WTC11 (cell line): ENCODE measurements around the gene NFYB. TPM values are rescaled to one million over a fixed set of nuclear protein-coding genes. Genes with fewer than 3 reads are reported as not detected.

Experiments used
- ATAC-seq: fragments of 200-7000 bp; cut with Tn5 transposase; 2 replicates; pipeline ENCODE4 v1.10.0; 2021; ENCODE audit warnings: mild to moderate bottlenecking, moderate library complexity
- CTCF ChIA-PET: fragments of 300-600 bp; sonication (Branson Sonifier 250); formaldehyde crosslinking; loops from one replicate; lab custom pipeline; 2021; ENCODE audit warnings: antibody characterized with exemption; lab: Charles Lee
- POLR2A ChIA-PET: fragments of 350-600 bp; sonication (Branson Sonifier 250); formaldehyde crosslinking; loops from one replicate; lab custom pipeline; 2021; ENCODE audit warnings: antibody characterized with exemption; lab: Charles Lee
- DNase-seq: peaks from one replicate; pipeline ENCODE4 v3.0.0; 2021; ENCODE audit warnings: low spot score
- H3K27ac Mint-ChIP-seq: 2 replicates; pipeline ENCODE4 v1.8.0; 2021; ENCODE audit warnings: mixed read lengths
- H3K27me3 Mint-ChIP-seq: 2 replicates; pipeline ENCODE4 v1.8.0; 2021; ENCODE audit warnings: low read depth, mild to moderate bottlenecking, moderate library complexity, mixed read lengths
- H3K36me3 Mint-ChIP-seq: 2 replicates; pipeline ENCODE4 v1.8.0; 2021; ENCODE audit warnings: mixed read lengths
- H3K4me1 Mint-ChIP-seq: 2 replicates; pipeline ENCODE4 v1.8.0; 2022; ENCODE audit warnings: mixed read lengths
- H3K4me3 Mint-ChIP-seq: 2 replicates; pipeline ENCODE4 v1.8.0; 2021; ENCODE audit warnings: mild to moderate bottlenecking, moderate library complexity, mixed read lengths
- H3K9me3 Mint-ChIP-seq: 2 replicates; pipeline ENCODE4 v1.8.0; 2021; ENCODE audit warnings: mixed read lengths
- ATF3 ChIP-seq: sonication (generic); formaldehyde crosslinking; conservative IDR thresholded peaks from 2 replicates; pipeline ENCODE4 v1.8.1; 2022; ENCODE audit warnings: mild to moderate bottlenecking, missing genetic modification reagents
- CBFB ChIP-seq: sonication (generic); formaldehyde crosslinking; IDR thresholded peaks from 2 replicates; pipeline ENCODE4 v1.8.1; 2022; ENCODE audit warnings: mild to moderate bottlenecking, low read depth, missing genetic modification reagents
- CDX4 ChIP-seq: fragments of 250-450 bp; sonication (Bioruptor Pico); IDR thresholded peaks from 2 replicates; pipeline ENCODE4 v1.9.0; 2021; ENCODE audit warnings: moderate library complexity, mild to moderate bottlenecking, inconsistent platforms, borderline replicate concordance
- CREB1 ChIP-seq: sonication (generic); formaldehyde crosslinking; IDR thresholded peaks from 2 replicates; pipeline ENCODE4 v1.8.0; 2023; ENCODE audit warnings: mild to moderate bottlenecking, missing genetic modification reagents
- FOXP1 ChIP-seq: sonication (generic); formaldehyde crosslinking; IDR thresholded peaks from 2 replicates; pipeline ENCODE4 v1.8.0; 2022; ENCODE audit warnings: missing genetic modification reagents, mild to moderate bottlenecking, moderate library complexity, borderline replicate concordance
- GABPB1 ChIP-seq: sonication (generic); formaldehyde crosslinking; IDR thresholded peaks from 2 replicates; pipeline ENCODE4 v1.8.1; 2023; ENCODE audit warnings: mild to moderate bottlenecking, missing genetic modification reagents
- GTF2I ChIP-seq: fragments of 250-450 bp; sonication (Bioruptor Pico); conservative IDR thresholded peaks from 2 replicates; pipeline ENCODE4 v1.4.0; 2021; ENCODE audit warnings: mild to moderate bottlenecking
- JUN ChIP-seq: sonication (generic); formaldehyde crosslinking; IDR thresholded peaks from 2 replicates; pipeline ENCODE4 v1.8.0; 2023; ENCODE audit warnings: mild to moderate bottlenecking, missing genetic modification reagents
- MXD4 ChIP-seq: fragments of 250-450 bp; sonication (Bioruptor Pico); IDR thresholded peaks from 2 replicates; pipeline ENCODE4 v1.8.0; 2021; ENCODE audit warnings: mild to moderate bottlenecking, moderate library complexity, borderline replicate concordance
- SMAD4 ChIP-seq: sonication (generic); formaldehyde crosslinking; IDR thresholded peaks from 2 replicates; pipeline ENCODE4 v1.8.0; 2022; ENCODE audit warnings: mild to moderate bottlenecking, missing genetic modification reagents
- SOX15 ChIP-seq: fragments of 250-450 bp; sonication (Bioruptor Pico); IDR thresholded peaks from 2 replicates; pipeline ENCODE4 v1.9.0; 2021; ENCODE audit warnings: mild to moderate bottlenecking
- ZNF317 ChIP-seq: sonication (generic); formaldehyde crosslinking; IDR thresholded peaks from 2 replicates; pipeline ENCODE4 v1.8.1; 2023; ENCODE audit warnings: low read depth, mild to moderate bottlenecking, moderate library complexity, missing genetic modification reagents, borderline replicate concordance
- ZSCAN18 ChIP-seq: fragments of 250-450 bp; sonication (Bioruptor Pico); IDR thresholded peaks from 2 replicates; pipeline ENCODE4 v2.1.2; 2022; ENCODE audit warnings: mild to moderate bottlenecking, moderate library complexity
- total RNA-seq: library from RNA; stranded (reverse); gene quantifications from 3 replicates; pipeline ENCODE4 v1.2.3, GENCODE V29; 2021
- TF ChIP-seq, protein P1 (sequence below): sonication (generic); formaldehyde crosslinking; IDR thresholded peaks from 2 replicates; pipeline ENCODE4 v1.8.1; 2022; ENCODE audit warnings: low read depth, mild to moderate bottlenecking, moderate library complexity, missing genetic modification reagents, borderline replicate concordance
- TF ChIP-seq, protein P2 (sequence below): sonication (generic); formaldehyde crosslinking; IDR thresholded peaks from 2 replicates; pipeline ENCODE4 v1.8.0; 2023; ENCODE audit warnings: mild to moderate bottlenecking, missing genetic modification reagents
- TF ChIP-seq, protein P3 (sequence below): sonication (generic); formaldehyde crosslinking; IDR thresholded peaks from 2 replicates; pipeline ENCODE4 v1.8.1; 2023; ENCODE audit warnings: mild to moderate bottlenecking, missing genetic modification reagents, borderline replicate concordance
- TF ChIP-seq, protein P4 (sequence below): fragments of 250-450 bp; sonication (Bioruptor Pico); IDR thresholded peaks from 2 replicates; pipeline ENCODE4 v1.9.0; 2021; ENCODE audit warnings: mild to moderate bottlenecking
- TF ChIP-seq, protein P5 (sequence below): sonication (generic); formaldehyde crosslinking; IDR thresholded peaks from 2 replicates; pipeline ENCODE4 v1.8.1; 2022; ENCODE audit warnings: mild to moderate bottlenecking, missing genetic modification reagents, moderate library complexity, borderline replicate concordance

The NFYB gene
- total RNA-seq, 1 experiment from 2014 or later, result 33.0 TPM

DNA sequence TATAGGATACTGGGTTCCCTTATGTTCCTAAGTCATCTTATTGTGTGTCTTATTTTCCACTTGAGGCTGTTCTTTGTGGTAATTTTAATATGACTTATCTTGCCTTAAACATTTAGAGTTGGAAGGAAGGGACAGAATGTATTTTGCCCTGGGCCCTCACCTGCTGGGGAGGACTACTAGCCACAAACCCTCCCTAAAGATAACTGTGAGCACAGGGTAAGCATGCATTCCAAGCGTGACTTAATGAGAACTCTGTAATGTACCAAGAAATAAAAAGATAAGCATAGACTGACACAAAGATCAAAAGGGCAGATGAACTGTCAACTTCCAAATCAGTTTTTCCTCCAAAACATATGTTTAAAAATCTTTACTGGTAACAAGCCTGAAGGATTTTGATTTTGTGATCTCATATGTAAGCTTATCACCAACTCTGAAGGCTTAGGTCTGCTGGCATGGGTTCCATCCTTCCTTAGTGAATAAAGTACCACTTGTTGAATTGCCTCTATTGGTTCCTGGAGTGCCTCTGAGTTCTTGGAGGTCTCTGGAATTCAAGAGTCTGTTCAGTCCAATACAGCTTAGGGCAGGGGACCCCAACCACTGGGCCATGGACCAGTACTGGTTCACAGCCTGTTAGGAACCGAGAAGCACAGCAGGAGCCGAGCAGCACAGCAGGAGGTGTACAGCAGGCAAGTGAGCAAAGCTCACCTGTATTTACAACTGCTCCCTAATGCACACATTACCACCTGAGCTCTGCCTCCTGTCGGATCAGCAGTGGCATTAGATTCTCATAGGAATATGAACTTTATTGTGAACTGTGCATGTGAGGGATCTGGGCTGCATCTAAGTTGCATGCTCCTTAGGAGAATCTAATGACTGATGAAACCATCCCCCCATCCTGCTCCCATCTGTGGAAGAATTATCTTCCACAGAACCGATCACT, 29.8 kb upstream of the NFYB start:
- no peaks in the 10 kb centered on the region for H3K36me3 Mint-ChIP-seq
- ChIA-PET POLR2A (no interaction called here), CTCF (interaction anchor here (0.6 to 1.6 kb wide), 2 partner anchors 14 to 124 kb away, joined by 3 read pairs; no protein-coding TSS in a partner anchor)
- 0 out of 2 replicates have a peak, but pooled peaks cover 4% of the 10 kb centered on the region for H3K9me3 Mint-ChIP-seq
- TF ChIP-seq GTF2I (no peak), CBFB (CRISPR knock-in tag) (no peak), JUN (CRISPR knock-in tag) (no peak), SMAD4 (CRISPR knock-in tag) (no peak), ZSCAN18 (CRISPR knock-in tag) (no peak), MXD4 (CRISPR knock-in tag) (no peak)
- TF ChIP-seq, protein P1, sequence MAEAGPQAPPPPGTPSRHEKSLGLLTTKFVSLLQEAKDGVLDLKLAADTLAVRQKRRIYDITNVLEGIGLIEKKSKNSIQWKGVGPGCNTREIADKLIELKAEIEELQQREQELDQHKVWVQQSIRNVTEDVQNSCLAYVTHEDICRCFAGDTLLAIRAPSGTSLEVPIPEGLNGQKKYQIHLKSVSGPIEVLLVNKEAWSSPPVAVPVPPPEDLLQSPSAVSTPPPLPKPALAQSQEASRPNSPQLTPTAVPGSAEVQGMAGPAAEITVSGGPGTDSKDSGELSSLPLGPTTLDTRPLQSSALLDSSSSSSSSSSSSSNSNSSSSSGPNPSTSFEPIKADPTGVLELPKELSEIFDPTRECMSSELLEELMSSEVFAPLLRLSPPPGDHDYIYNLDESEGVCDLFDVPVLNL (CRISPR knock-in tag), result no peak
- H3K27me3 Mint-ChIP-seq, result peaks cover 4% of the 10 kb centered on the region; the same call in 1 of the 2 replicates
- DNase-seq, result no peak
- H3K27ac Mint-ChIP-seq, result no peak overlapping the region
- no peak for ATAC-seq
- no peak overlapping the region for H3K4me3 Mint-ChIP-seq
- H3K4me1 Mint-ChIP-seq, result peaks cover 6% of the 10 kb centered on the region

- H3K4me3 Mint-ChIP-seq, result no peak overlapping the region
- peaks cover 4% of the 10 kb centered on the region; the same call in 1 of the 2 replicates for H3K27me3 Mint-ChIP-seq
- H3K9me3 Mint-ChIP-seq, result 0 out of 2 replicates have a peak, but pooled peaks cover 4% of the 10 kb centered on the region
- ATAC-seq (no peak), DNase-seq (no peak)
- peaks cover 3% of the 10 kb centered on the region for H3K4me1 Mint-ChIP-seq
- TF ChIP-seq, protein P2, sequence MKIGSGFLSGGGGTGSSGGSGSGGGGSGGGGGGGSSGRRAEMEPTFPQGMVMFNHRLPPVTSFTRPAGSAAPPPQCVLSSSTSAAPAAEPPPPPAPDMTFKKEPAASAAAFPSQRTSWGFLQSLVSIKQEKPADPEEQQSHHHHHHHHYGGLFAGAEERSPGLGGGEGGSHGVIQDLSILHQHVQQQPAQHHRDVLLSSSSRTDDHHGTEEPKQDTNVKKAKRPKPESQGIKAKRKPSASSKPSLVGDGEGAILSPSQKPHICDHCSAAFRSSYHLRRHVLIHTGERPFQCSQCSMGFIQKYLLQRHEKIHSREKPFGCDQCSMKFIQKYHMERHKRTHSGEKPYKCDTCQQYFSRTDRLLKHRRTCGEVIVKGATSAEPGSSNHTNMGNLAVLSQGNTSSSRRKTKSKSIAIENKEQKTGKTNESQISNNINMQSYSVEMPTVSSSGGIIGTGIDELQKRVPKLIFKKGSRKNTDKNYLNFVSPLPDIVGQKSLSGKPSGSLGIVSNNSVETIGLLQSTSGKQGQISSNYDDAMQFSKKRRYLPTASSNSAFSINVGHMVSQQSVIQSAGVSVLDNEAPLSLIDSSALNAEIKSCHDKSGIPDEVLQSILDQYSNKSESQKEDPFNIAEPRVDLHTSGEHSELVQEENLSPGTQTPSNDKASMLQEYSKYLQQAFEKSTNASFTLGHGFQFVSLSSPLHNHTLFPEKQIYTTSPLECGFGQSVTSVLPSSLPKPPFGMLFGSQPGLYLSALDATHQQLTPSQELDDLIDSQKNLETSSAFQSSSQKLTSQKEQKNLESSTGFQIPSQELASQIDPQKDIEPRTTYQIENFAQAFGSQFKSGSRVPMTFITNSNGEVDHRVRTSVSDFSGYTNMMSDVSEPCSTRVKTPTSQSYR (CRISPR knock-in tag), result no peak
- TF ChIP-seq ZNF317 (CRISPR knock-in tag), result no peak
- TF ChIP-seq, protein P3, sequence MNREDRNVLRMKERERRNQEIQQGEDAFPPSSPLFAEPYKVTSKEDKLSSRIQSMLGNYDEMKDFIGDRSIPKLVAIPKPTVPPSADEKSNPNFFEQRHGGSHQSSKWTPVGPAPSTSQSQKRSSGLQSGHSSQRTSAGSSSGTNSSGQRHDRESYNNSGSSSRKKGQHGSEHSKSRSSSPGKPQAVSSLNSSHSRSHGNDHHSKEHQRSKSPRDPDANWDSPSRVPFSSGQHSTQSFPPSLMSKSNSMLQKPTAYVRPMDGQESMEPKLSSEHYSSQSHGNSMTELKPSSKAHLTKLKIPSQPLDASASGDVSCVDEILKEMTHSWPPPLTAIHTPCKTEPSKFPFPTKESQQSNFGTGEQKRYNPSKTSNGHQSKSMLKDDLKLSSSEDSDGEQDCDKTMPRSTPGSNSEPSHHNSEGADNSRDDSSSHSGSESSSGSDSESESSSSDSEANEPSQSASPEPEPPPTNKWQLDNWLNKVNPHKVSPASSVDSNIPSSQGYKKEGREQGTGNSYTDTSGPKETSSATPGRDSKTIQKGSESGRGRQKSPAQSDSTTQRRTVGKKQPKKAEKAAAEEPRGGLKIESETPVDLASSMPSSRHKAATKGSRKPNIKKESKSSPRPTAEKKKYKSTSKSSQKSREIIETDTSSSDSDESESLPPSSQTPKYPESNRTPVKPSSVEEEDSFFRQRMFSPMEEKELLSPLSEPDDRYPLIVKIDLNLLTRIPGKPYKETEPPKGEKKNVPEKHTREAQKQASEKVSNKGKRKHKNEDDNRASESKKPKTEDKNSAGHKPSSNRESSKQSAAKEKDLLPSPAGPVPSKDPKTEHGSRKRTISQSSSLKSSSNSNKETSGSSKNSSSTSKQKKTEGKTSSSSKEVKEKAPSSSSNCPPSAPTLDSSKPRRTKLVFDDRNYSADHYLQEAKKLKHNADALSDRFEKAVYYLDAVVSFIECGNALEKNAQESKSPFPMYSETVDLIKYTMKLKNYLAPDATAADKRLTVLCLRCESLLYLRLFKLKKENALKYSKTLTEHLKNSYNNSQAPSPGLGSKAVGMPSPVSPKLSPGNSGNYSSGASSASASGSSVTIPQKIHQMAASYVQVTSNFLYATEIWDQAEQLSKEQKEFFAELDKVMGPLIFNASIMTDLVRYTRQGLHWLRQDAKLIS, result no peak
- TF ChIP-seq GABPB1 (CRISPR knock-in tag), result no peak
- TF ChIP-seq, protein P4, sequence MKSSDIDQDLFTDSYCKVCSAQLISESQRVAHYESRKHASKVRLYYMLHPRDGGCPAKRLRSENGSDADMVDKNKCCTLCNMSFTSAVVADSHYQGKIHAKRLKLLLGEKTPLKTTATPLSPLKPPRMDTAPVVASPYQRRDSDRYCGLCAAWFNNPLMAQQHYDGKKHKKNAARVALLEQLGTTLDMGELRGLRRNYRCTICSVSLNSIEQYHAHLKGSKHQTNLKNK (CRISPR knock-in tag), result no peak
- TF ChIP-seq CREB1 (CRISPR knock-in tag), result no peak
- no peak for TF ChIP-seq SOX15 (CRISPR knock-in tag)
- TF ChIP-seq, protein P5, sequence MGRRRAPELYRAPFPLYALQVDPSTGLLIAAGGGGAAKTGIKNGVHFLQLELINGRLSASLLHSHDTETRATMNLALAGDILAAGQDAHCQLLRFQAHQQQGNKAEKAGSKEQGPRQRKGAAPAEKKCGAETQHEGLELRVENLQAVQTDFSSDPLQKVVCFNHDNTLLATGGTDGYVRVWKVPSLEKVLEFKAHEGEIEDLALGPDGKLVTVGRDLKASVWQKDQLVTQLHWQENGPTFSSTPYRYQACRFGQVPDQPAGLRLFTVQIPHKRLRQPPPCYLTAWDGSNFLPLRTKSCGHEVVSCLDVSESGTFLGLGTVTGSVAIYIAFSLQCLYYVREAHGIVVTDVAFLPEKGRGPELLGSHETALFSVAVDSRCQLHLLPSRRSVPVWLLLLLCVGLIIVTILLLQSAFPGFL (CRISPR knock-in tag), result no peak
- no peak for TF ChIP-seq FOXP1 (CRISPR knock-in tag)
- TF ChIP-seq CDX4 (CRISPR knock-in tag), result no peak
- TF ChIP-seq ATF3, result no peak
- ChIA-PET CTCF (interaction anchor here (1.6 kb wide), 1 partner anchor 12 kb away, joined by 3 read pairs; no protein-coding TSS in a partner anchor), POLR2A (no interaction called here)
- H3K36me3 Mint-ChIP-seq, result no peaks in the 10 kb centered on the region
- no peak overlapping the region for H3K27ac Mint-ChIP-seq
Measured at GRCh38 chr12:104166465-104166864, 28.5 kb upstream of the NFYB start.
